Astrocyte of the cerebellum (primary cell): ENCODE measurements around the gene PCDH9.
"Not testable (repeated sequence)": the region's sequence is repeated elsewhere in the genome, so short reads cannot be mapped to it uniquely, and the experiment has no call there.

Experiments used
- DNase-seq: peaks from one replicate; pipeline ENCODE4 v3.0.0-alpha.2; 2011; ENCODE audit warnings: low read depth
- H3K4me3 ChIP-seq: 2 replicates; pipeline ENCODE4 v1.5.1; 2011; ENCODE audit warnings: mild to moderate bottlenecking, low read depth, low read length, moderate library complexity
- CTCF ChIP-seq: IDR thresholded peaks from 2 replicates; pipeline ENCODE4 v1.5.1; 2012; ENCODE audit warnings: low read length, low read depth, moderate library complexity, mild to moderate bottlenecking; ENCODE audit errors: missing control alignments
- in situ Hi-C: cut with HindIII; loops from 2 replicates; pipeline ENCODE4 v1.10.0; 2017; ENCODE audit warnings: low sequenced_read_pairs

Gene PCDH9

DNA sequence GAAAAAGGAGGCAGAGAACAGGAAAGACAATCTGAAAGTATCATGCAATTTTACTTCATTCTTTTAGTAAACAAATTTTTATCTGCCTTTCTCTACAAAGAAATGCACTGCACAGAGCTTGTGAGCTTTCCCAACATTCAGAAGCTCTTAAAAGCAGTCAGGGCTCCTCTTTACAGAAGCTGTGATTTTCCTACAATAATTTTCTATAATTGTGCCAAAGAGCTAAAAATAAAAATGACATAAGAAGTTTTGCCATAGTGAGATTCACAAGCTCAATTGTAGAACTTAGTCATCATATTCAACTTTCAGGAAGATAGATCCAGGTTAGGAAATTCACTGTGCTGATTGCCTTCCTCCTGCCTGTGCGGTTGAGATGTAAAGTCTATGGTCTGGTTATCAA, 341.4 kb downstream of the PCDH9 start:
- no peak for TF ChIP-seq CTCF
- H3K4me3 ChIP-seq: no peak overlapping the region
- in situ Hi-C loops: no loop called here
- no peak for DNase-seq

DNA sequence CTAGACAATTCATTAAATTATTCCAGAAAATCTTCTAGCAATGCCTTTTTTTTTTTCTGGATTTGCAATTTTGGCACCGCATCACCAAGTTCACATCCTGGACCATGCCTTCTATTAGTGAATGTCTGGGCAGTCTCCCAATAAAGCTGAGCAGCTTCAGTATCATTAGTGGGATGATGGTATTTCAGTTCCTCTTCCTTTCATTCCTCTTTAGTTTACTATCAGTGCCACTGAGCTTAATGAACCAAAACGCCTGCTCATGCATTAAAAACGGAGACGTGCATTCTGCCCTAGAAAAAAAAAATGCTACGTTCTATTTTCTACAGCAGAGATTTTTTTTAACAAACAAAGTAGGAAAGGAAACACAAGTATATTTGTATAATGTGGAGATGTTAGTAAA, 343.0 kb downstream of the PCDH9 start:
- in situ Hi-C loops: no loop called here
- H3K4me3 ChIP-seq: no peak overlapping the region
- peak; percentile 77 for DNase-seq

GRCh38 chr13:66886264-66886663, 343.9 kb downstream of the PCDH9 start:
- H3K4me3 ChIP-seq: no peak overlapping the region
- DNase-seq: no peak
- TF ChIP-seq CTCF: no peak
- in situ Hi-C loops: no loop called here

More for the DNA sequence above, 343.0 kb downstream of the PCDH9 start:
- TF ChIP-seq CTCF: no peak

DNA sequence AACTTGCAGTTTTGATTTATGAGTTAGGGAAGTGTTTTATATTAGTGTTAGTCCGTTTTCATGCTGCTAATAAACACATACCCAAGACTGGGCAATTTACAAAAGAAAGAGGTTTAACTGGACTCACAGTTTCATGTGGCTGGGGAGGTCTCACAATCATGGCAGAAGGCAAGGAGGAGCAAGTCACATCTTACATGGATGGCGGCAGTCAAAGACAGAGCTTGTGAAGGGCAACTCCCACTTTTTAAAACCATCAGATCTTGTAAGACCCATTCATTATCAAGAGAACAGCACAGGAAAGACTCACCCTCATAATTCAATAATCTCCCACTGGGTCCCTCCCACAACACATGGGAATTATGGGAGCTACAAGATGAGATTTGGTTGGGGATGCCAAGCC, 349.0 kb downstream of the PCDH9 start:
- in situ Hi-C loops, H3K4me3 ChIP-seq, DNase-seq: not testable (repeated sequence)

DNA sequence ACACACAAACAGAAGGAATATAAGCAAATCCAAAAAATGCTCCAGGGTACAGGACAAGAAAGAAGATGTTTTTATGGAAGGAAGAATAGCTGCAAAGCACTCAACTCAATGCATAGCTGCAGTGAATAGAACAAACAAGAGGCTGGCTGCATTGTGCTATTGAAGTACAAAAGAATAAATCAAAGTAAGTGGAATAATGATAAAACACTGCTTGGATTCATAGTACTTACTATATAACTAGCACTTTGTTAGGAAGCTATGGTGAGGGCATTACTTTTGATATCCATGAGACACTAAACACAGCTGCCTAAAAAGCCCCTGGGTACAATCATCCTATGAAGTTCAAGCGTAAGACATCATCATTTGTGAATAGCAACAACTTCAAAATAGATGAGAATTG, 350.1 kb downstream of the PCDH9 start:
- no peak for TF ChIP-seq CTCF
- in situ Hi-C loops: no loop called here
- no peak overlapping the region for H3K4me3 ChIP-seq
- no peak for DNase-seq

DNA sequence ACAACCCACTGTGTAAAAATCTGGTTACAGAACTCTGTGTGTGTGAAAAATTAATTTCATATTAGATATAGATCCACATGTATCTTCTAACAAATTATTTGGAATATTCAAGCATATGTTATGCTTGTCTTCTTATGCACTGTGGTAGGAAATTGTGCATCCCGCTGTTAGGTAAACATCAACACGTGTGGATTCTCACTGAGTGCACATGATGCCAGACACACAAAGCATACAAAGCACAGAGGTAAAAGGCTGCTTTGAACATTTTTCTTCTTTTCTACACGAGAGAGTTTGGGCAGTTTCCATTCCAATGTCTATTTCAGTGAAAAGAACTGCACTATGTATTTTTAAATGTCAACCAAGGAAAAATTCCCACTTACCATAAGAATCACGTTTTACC, 354.9 kb downstream of the PCDH9 start:
- in situ Hi-C loops: no loop called here
- TF ChIP-seq CTCF: no peak
- no peak for DNase-seq
- no peak overlapping the region for H3K4me3 ChIP-seq

DNA sequence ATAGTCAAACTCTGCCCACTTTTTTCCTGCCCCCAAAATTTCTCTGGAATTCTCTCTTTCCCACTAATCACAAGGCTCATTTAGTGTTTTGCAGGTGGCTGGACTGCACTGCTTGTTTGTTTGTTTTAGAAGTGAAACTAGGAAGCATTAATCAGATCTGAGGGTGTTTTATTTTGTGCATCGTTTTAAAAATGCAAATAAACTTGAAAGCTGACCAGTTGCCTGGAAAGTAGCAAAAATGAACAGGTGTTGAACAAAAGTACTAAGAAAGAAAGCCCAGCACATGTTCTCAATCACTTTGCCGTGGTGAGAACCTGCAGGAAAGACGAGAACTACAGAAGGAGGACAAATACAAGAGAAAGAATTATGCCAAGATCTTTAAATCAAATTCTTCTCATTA, 365.5 kb downstream of the PCDH9 start:
- DNase-seq: no peak
- no peak for TF ChIP-seq CTCF
- in situ Hi-C loops: no loop called here
- H3K4me3 ChIP-seq: no peak overlapping the region
